Common myeloid progenitor, CD34-positive (primary cell): ENCODE data around the gene HNRNPLL.
A peak's percentile ranks its signal among the peaks of the same experiment; 100 is the strongest.

Experiments
- CTCF ChIA-PET: fragments of 350-600 bp; sonication (Branson Sonifier 250); formaldehyde crosslinking; loops from one replicate; lab custom pipeline; 2021; ENCODE audit warnings: antibody characterized with exemption; lab: Charles Lee
- POLR2A ChIA-PET: fragments of 350-600 bp; sonication (Branson Sonifier 250); formaldehyde crosslinking; loops from one replicate; lab custom pipeline; 2021; ENCODE audit warnings: antibody characterized with exemption; lab: Charles Lee
- DNase-seq, 3 donors: peaks; one replicate each; pipeline versions ENCODE4 v3.0.0 to v3.0.0-alpha.2; 2013
- H3K27ac ChIP-seq, 2 experiments: 1 replicate in 1 of 2; 2 replicates in 1 of 2; pipeline ENCODE4 v1.7.0; 2013; ENCODE audit warnings: inconsistent platforms in 2 of 2, low read length in 2 of 2, mild to moderate bottlenecking in 2 of 2, low read depth in 1 of 2, moderate library complexity in 1 of 2; ENCODE audit not compliant: severe bottlenecking in 2 of 2, insufficient read depth in 1 of 2, poor library complexity in 1 of 2
- H3K27me3 ChIP-seq, 5 experiments: replicated peaks in 2 of 5; 1 replicate in 3 of 5; 2 replicates in 2 of 5; pipeline versions ENCODE4 v1.6.1 to v1.7.0; 2013; ENCODE audit warnings: low read length in 4 of 5, mild to moderate bottlenecking in 2 of 5, moderate library complexity in 2 of 5, inconsistent platforms in 1 of 5; ENCODE audit not compliant: insufficient read depth in 5 of 5, control insufficient read depth in 4 of 5
- H3K36me3 ChIP-seq, 4 experiments: 1 replicate in 2 of 4; 2 replicates in 2 of 4; pipeline versions ENCODE4 v1.6.1 to v1.7.0; 2013; ENCODE audit warnings: low read length in 3 of 4, control low read depth in 1 of 4, mild to moderate bottlenecking in 1 of 4; ENCODE audit not compliant: control insufficient read depth in 4 of 4, insufficient read depth in 4 of 4
- H3K4me1 ChIP-seq, 4 experiments: 1 replicate in 3 of 4; 2 replicates in 1 of 4; pipeline versions ENCODE4 v1.6.1 to v1.7.1; 2013; ENCODE audit warnings: low read length in 3 of 4, mild to moderate bottlenecking in 3 of 4, control low read depth in 1 of 4, inconsistent platforms in 1 of 4, moderate library complexity in 1 of 4; ENCODE audit not compliant: control insufficient read depth in 4 of 4, insufficient read depth in 4 of 4; ENCODE audit errors: control extremely low read depth in 1 of 4
- H3K4me3 ChIP-seq, 7 experiments: 1 replicate in 4 of 7; 2 replicates in 3 of 7; pipeline versions ENCODE4 v1.5.1 to v1.7.0; 2013; ENCODE audit warnings: mild to moderate bottlenecking in 7 of 7, low read length in 6 of 7, moderate library complexity in 6 of 7, inconsistent platforms in 2 of 7, low read depth in 2 of 7, control low read depth in 1 of 7; ENCODE audit not compliant: insufficient read depth in 4 of 7, control insufficient read depth in 1 of 7; ENCODE audit errors: extremely low read depth in 1 of 7
- H3K9me3 ChIP-seq, 5 experiments: 1 replicate in 4 of 5; 2 replicates in 1 of 5; pipeline versions ENCODE4 v1.6.1 to v1.7.1; 2013; ENCODE audit warnings: low read length in 4 of 5, mild to moderate bottlenecking in 2 of 5, inconsistent platforms in 1 of 5, low read depth in 1 of 5, moderate library complexity in 1 of 5; ENCODE audit not compliant: control insufficient read depth in 4 of 5, insufficient read depth in 2 of 5; ENCODE audit errors: control extremely low read depth in 1 of 5
- WGBS: methylation state at CpG from one replicate; pipeline ENCODE4 v1.1.5; 2013; ENCODE audit not compliant: insufficient coverage; 5-methylcytosine and 5-hydroxymethylcytosine counted together

The HNRNPLL gene

DNA sequence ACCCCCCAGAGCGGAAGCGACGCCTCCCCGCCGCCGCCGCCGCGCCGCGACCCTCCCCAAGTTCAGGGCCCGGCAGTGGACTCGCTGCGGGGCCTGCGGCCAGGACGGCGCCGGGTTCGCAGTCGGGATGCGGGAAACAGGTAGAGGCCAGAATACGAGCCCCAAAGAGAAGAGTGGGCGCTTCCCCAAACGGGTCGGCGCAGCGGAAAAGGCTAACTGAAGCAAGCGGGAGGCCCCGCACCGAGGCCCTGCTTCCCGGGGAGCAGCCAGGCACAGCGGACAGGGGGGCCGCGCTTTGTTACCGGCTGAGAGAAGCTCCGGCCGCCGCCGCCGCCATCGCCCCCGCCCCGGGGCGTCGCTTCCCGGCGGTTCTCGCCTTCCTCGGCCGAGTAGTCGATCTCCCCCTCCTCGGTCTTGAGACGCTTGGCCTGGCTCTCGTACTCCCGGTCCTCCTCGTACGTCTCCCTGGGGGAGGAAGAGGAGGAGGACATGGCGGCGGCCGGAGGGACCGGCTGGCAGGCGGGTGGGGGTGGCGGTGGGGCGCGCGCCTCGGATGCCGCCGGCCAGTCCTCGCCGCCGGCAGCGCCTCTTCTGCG is 494 bp downstream of the HNRNPLL start:
- Histone ChIP-seq H3K9me3 (no peaks in the 10 kb centered on the region), H3K4me1 (peaks cover 17 to 27% (median 22%) of the 10 kb centered on the region in 4 experiments), H3K36me3 (no peaks in the 10 kb centered on the region), H3K27ac (peak overlapping the region; percentile 50 to 83), H3K4me3 (peak overlapping the region; percentile 73 to 92 (median 83)), H3K27me3 (peaks cover 0 to 14% (median 4%) of the 10 kb centered on the region in 5 experiments)
- CTCF ChIA-PET, result interaction anchor here (0.6 to 8.0 kb wide), 12 partner anchors 9 to 139 kb away, joined by 3 to 80 read pairs (median 5); no protein-coding TSS in a partner anchor
- POLR2A ChIA-PET, result interaction anchor here (0.6 to 1.6 kb wide), 4 partner anchors 11 to 81 kb away, joined by 3 to 7 read pairs (median 4); partner anchors contain the start of gene GALM
- WGBS, result under 1% methylated on average over 44 of the region's 74 CpGs
- peak in 2 of 3 donors; percentile 43 to 59 for DNase-seq

DNA sequence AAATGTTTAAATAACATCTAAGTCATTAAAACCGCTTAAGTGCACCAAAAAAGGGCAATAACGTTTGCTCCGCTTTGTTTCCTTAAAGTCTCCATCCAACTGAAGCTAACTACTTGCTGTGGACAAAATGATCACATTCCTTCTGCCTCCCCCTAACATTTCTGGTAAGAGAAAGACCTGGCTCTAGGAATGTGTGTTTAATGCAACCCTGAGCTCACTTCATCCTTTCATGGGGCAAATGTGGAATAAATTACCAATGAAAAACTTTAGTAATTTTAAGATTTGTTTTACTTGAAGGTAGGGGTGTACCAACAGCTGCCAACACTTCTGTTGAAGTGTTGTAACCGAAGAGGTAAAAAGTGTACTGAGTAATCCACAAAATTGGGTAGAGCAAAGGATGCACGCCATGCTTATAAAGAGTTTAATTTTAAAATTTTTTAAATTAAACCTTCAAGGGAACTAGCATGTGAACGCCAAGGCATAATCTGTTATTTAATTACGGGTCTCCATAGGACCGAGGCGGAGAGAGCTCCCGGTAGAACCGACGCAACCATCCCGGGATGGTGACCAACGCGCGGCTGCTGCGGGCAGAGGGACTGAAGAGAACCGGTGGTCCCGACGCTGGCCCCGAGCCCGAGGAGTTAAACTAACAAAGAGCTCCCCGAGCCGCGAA is 1.1 kb downstream of the HNRNPLL start:
- Histone ChIP-seq H3K4me1 (peaks cover 17 to 27% (median 21%) of the 10 kb centered on the region in 4 experiments), H3K4me3 (peak overlapping the region; percentile 73 to 92 (median 83)), H3K36me3 (no peaks in the 10 kb centered on the region), H3K27ac (peak overlapping the region in 1 of 2 experiments; percentile 83), H3K9me3 (no peaks in the 10 kb centered on the region), H3K27me3 (peaks cover 0 to 10% (median 4%) of the 10 kb centered on the region in 5 experiments)
- ChIA-PET CTCF (interaction anchor here (0.6 to 8.0 kb wide), 14 partner anchors 10 to 140 kb away, joined by 3 to 80 read pairs (median 5); no protein-coding TSS in a partner anchor), POLR2A (interaction anchor here (0.9 to 1.6 kb wide), 3 partner anchors 10 to 65 kb away, joined by 3 to 7 read pairs (median 3); partner anchors contain the start of gene GALM)
- DNase-seq, result peak in 2 of 3 donors; percentile 27 to 39
- 0% methylated on average over 19 of the region's 25 CpGs for WGBS

DNA sequence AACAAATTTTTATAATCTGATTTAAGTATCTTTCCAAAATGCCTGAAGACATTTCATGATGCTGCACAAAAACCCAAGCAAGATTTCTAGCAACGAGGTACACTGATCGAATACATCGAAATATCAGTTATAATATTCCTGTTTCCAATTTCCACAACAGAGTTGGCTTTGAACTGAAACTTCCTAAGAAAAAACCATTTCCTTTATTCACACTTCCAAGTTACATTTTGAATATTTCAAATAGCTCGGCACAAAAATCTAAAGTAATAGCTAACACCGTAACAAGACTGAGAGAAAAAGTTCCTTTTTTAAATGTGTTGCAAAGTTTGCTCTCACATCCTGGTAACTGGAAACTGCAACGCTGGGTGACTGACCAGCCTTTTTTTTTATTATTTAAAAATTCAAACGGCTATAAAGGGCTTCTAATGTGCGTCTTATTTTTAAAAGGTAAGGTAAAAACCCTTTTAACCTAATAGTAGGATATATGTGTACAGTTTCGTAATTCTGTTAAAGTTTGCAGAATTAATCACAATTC is 1.7 kb downstream of the HNRNPLL start:
- Histone ChIP-seq H3K27me3 (peaks cover 0 to 5% (median 4%) of the 10 kb centered on the region in 5 experiments), H3K36me3 (no peaks in the 10 kb centered on the region), H3K4me1 (peaks cover 17 to 27% (median 21%) of the 10 kb centered on the region in 4 experiments), H3K9me3 (no peaks in the 10 kb centered on the region), H3K4me3 (peak overlapping the region in 5 of 7 experiments; percentile 73 to 92 (median 82)), H3K27ac (peak overlapping the region in 1 of 2 experiments; percentile 83)
- POLR2A ChIA-PET, result no interaction called here
- CTCF ChIA-PET, result interaction anchor here (0.8 to 8.0 kb wide), 10 partner anchors 11 to 140 kb away, joined by 3 to 80 read pairs (median 4); no protein-coding TSS in a partner anchor
- DNase-seq, result no peak
- WGBS, result 83% methylated on average over 3 of the region's 9 CpGs

DNA sequence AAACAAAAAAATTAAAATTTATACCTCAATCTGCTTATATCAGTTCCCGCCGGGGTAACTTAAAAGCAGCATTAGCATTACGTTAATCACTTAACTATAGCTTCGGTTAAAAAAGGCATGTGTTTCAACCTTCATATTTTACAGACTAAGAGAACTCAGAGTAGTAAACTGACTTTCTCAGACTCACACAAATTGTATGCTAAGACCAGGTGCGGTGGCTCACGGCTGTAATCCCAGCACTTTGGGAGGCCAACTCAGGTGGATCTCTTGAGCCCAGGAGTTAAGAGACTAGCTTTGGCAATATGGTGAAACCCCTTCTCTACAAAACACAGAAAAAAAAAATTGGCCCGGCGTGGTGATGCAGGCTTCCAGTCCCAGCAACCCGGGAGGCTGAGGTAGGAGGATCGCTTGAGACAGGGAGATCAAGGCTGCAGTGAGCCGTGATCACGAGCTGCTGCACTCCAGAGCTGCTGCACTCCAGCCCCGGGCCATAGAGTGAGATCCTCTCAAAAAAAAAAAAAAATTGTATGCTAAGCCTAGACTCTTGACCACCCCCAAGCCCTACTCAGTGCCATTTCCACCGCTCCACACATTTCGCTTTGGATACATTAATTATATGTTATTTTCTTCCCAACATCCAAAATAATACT is 2.4 kb downstream of the HNRNPLL start:
- over 99% methylated on average over 10 of the region's 15 CpGs for WGBS
- Histone ChIP-seq H3K27me3 (peaks cover 0 to 5% (median 2%) of the 10 kb centered on the region in 5 experiments), H3K4me1 (peaks cover 17 to 27% (median 21%) of the 10 kb centered on the region in 4 experiments), H3K4me3 (peak overlapping the region in 2 of 7 experiments; percentile 80 to 92), H3K27ac (peak overlapping the region in 1 of 2 experiments; percentile 83), H3K9me3 (no peaks in the 10 kb centered on the region), H3K36me3 (no peaks in the 10 kb centered on the region)
- ChIA-PET CTCF (interaction anchor here (0.8 to 8.0 kb wide), 8 partner anchors 16 to 132 kb away, joined by 3 to 80 read pairs (median 4); no protein-coding TSS in a partner anchor), POLR2A (no interaction called here)
- DNase-seq, result no peak

DNA sequence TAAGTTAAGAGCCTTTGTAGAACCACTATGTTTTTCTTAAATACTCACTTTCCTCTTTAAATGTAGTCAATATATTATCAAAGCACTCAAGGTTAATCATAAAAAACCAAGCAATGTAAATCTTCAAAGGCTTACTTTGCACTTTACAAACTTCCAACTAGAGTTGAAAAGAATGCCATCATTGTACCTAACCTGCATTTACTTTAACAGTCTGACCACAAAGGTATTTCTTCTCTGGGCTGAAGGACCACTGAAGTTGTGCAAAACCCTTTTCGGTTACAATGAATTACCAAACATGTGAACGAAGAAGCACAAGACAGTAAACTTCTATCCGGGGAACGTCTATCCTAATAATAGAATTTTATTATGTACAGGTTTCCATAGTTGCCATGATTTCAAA is 3.0 kb downstream of the HNRNPLL start:
- peaks cover 17 to 27% (median 22%) of the 10 kb centered on the region in 4 experiments for H3K4me1 ChIP-seq
- no peaks in the 10 kb centered on the region for H3K9me3 ChIP-seq
- H3K27ac ChIP-seq, result peak overlapping the region in 1 of 2 experiments; percentile 25
- peaks cover 0 to 3% (median 0%) of the 10 kb centered on the region in 5 experiments for H3K27me3 ChIP-seq
- no CpG with 5 or more reads among the region's 4 CpGs for WGBS
- POLR2A ChIA-PET, result no interaction called here
- no peak overlapping the region for H3K4me3 ChIP-seq
- H3K36me3 ChIP-seq, result no peaks in the 10 kb centered on the region
- DNase-seq, result no peak
- CTCF ChIA-PET, result interaction anchor here (0.9 to 1.9 kb wide), 3 partner anchors 18 to 68 kb away, joined by 3 to 12 read pairs (median 9); no protein-coding TSS in a partner anchor

DNA sequence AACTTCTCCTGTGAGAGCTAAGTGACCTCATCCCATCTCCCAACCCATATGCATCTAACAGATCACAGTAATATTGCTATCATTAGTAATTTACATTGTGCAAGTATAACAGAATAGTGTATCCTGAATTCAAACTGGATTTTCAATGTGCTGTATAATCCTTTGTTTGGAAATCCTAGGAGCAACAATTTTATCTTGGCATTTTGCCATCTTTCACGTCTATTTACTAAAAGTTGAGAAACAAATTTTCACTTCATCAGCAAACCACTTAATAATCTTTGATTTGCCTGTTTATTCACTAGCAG is 3.8 kb downstream of the HNRNPLL start:
- CTCF ChIA-PET, result interaction anchor here (0.5 to 1.9 kb wide), 5 partner anchors 17 to 254 kb away, joined by 3 to 12 read pairs (median 3); no protein-coding TSS in a partner anchor
- no peak for DNase-seq
- POLR2A ChIA-PET, result interaction anchor here (1.0 kb wide), 1 partner anchor 15 kb away, joined by 3 read pairs; no protein-coding TSS in a partner anchor
- WGBS, result 60% methylated on average over 1 of the region's 1 CpG
- Histone ChIP-seq H3K9me3 (no peaks in the 10 kb centered on the region), H3K4me1 (peaks cover 13 to 27% (median 20%) of the 10 kb centered on the region in 4 experiments), H3K27me3 (peaks cover 0 to 2% (median 0%) of the 10 kb centered on the region in 5 experiments), H3K4me3 (no peak overlapping the region), H3K27ac (no peak overlapping the region), H3K36me3 (no peaks in the 10 kb centered on the region)
